HepG2 (cell line): ENCODE results near the gene MST1R. TPM values are rescaled to one million over a fixed set of nuclear protein-coding genes. Genes with fewer than 3 reads are reported as not detected.

Source experiments
- ATAC-seq: fragments of 200-7000 bp; cut with Tn5 transposase; 3 replicates; pipeline ENCODE4 v1.9.1; 2020; ENCODE audit warnings: mild to moderate bottlenecking, moderate library complexity
- BruUV-seq: library from RNA; stranded (reverse); fragments of 400-500 nt; replicated peaks from 2 replicates; lab custom pipeline; 2021; lab: Mats Ljungman, UMichigan
- CTCF ChIA-PET: fragments of 300-600 bp; formaldehyde crosslinking; extraction: SDS; loops from one replicate; lab custom pipeline; 2021; ENCODE audit warnings: low total read pairs, inconsistent platforms, low intra/inter-chr PET ratio; lab: Yijun Ruan, JAX
- POLR2A ChIA-PET: fragments of 350-600 bp; sonication (Branson Sonifier 250); formaldehyde crosslinking; loops from one replicate; lab custom pipeline; 2020; ENCODE audit warnings: antibody characterized with exemption, inconsistent platforms; lab: Yijun Ruan, JAX
- DNase-seq: peaks from one replicate; pipeline ENCODE4 v3.0.0-alpha.2; 2015; ENCODE audit warnings: low spot score
- FAIRE-seq: peaks from 3 replicates; lab custom pipeline; 2011; peaks lifted over from hg19 to GRCh38; lab: Jason Lieb, UNC
- H2AFZ ChIP-seq: one replicate; pipeline ENCODE4 v1.6.1; 2011; ENCODE audit warnings: low read length, inconsistent platforms
- H3K27ac ChIP-seq: fragments of 300-600 bp; 3 replicates; pipeline ENCODE4 v1.8.0; 2011; ENCODE audit warnings: mixed run types, mild to moderate bottlenecking, mixed read lengths, low read length, inconsistent platforms; ENCODE audit not compliant: insufficient read depth; ENCODE audit errors: extremely low read length
- H3K27me3 ChIP-seq, 2 experiments: fragments of 200-600 bp in 1 of 2; 2 replicates in 1 of 2; 3 replicates in 1 of 2; pipeline versions ENCODE4 v1.6.0 to v1.8.0; 2011; ENCODE audit warnings: low read length in 2 of 2, mild to moderate bottlenecking in 2 of 2, moderate library complexity in 2 of 2, inconsistent platforms in 1 of 2; ENCODE audit not compliant: insufficient read depth in 2 of 2, control insufficient read depth in 1 of 2
- H3K36me3 ChIP-seq, 2 experiments: fragments of 200-600 bp in 1 of 2; replicated peaks in 1 of 2; 2 replicates in 1 of 2; 3 replicates in 1 of 2; pipeline versions ENCODE4 v1.5.1 to v1.8.0; 2011; ENCODE audit warnings: low read length in 2 of 2, inconsistent platforms in 1 of 2; ENCODE audit not compliant: insufficient read depth in 2 of 2, control insufficient read depth in 1 of 2
- H3K4me1 ChIP-seq: 2 replicates; pipeline ENCODE4 v1.5.1; 2012; ENCODE audit warnings: low read length, inconsistent platforms; ENCODE audit not compliant: insufficient read depth
- H3K4me2 ChIP-seq: 2 replicates; pipeline ENCODE4 v1.6.0; 2011; ENCODE audit warnings: low read depth, low read length, inconsistent platforms
- H3K4me3 ChIP-seq, 3 experiments: fragments of 200-600 bp in 1 of 3; sonication (generic), shearing (Covaris generic) in 1 of 3; replicated peaks in 1 of 3; 2 replicates each; pipeline ENCODE4 v1.5.1; 2011 to 2016; ENCODE audit warnings: low read length in 3 of 3, inconsistent platforms in 2 of 3, low read depth in 2 of 3, mild to moderate bottlenecking in 2 of 3, control low read depth in 1 of 3, mixed read lengths in 1 of 3; ENCODE audit not compliant: insufficient read depth in 1 of 3
- H3K79me2 ChIP-seq: one replicate; pipeline ENCODE4 v1.6.1; 2011; ENCODE audit warnings: low read length, inconsistent platforms; ENCODE audit not compliant: insufficient read depth
- H3K9ac ChIP-seq: 2 replicates; pipeline ENCODE4 v1.6.0; 2011; ENCODE audit warnings: mild to moderate bottlenecking, low read depth, low read length, inconsistent platforms; ENCODE audit not compliant: insufficient read depth
- H3K9me3 ChIP-seq: 2 replicates; pipeline ENCODE4 v1.5.1; 2012; ENCODE audit warnings: mild to moderate bottlenecking, low read length
- H4K20me1 ChIP-seq: 2 replicates; pipeline ENCODE4 v1.6.0; 2011; ENCODE audit warnings: inconsistent platforms, mild to moderate bottlenecking, low read length, moderate library complexity; ENCODE audit not compliant: insufficient read depth
- AKAP8 ChIP-seq: sonication (generic); formaldehyde crosslinking; IDR thresholded peaks from 2 replicates; pipeline ENCODE4 v1.5.1; 2020; ENCODE audit warnings: mild to moderate bottlenecking, missing genetic modification reagents
- DR1 ChIP-seq: sonication (generic); formaldehyde crosslinking; IDR thresholded peaks from 2 replicates; pipeline ENCODE4 v1.8.0; 2021; ENCODE audit warnings: mild to moderate bottlenecking, missing genetic modification reagents, inconsistent platforms
- MED13 ChIP-seq: sonication (generic); formaldehyde crosslinking; IDR thresholded peaks from 2 replicates; pipeline ENCODE4 v1.5.0; 2020; ENCODE audit warnings: missing genetic modification reagents
- NR2F1 ChIP-seq, 2 experiments: fragments of 450-650 bp in 1 of 2; formaldehyde crosslinking in 1 of 2; IDR thresholded peaks; 2 replicates each; pipeline versions ENCODE4 v1.5.0 to v1.6.1; 2016 to 2020; ENCODE audit warnings: mild to moderate bottlenecking in 1 of 2, missing compliant biosample characterization in 1 of 2, missing genetic modification reagents in 1 of 2, moderate library complexity in 1 of 2
- ONECUT2 ChIP-seq: sonication (generic); formaldehyde crosslinking; IDR thresholded peaks from 2 replicates; pipeline ENCODE4 v1.4.0; 2020; ENCODE audit warnings: missing genetic modification reagents
- PRPF4 ChIP-seq: fragments of 200-400 bp; formaldehyde crosslinking; IDR thresholded peaks from 2 replicates; pipeline ENCODE4 v1.6.1; 2016; ENCODE audit warnings: low read length, low read depth; ENCODE audit not compliant: poor library complexity, severe bottlenecking
- REPIN1 ChIP-seq: sonication (generic); formaldehyde crosslinking; IDR thresholded peaks from 2 replicates; pipeline ENCODE4 v1.8.0; 2022; ENCODE audit warnings: missing genetic modification reagents, low read depth, mild to moderate bottlenecking, borderline replicate concordance
- SETDB1 ChIP-seq: sonication (generic); formaldehyde crosslinking; IDR thresholded peaks from 2 replicates; pipeline ENCODE4 v1.5.1; 2020; ENCODE audit warnings: missing genetic modification reagents, mild to moderate bottlenecking, borderline replicate concordance
- TGIF2 ChIP-seq: IDR thresholded peaks from 2 replicates; pipeline ENCODE4 v1.6.1; 2016; ENCODE audit warnings: control low read depth, missing compliant biosample characterization
- ZBTB38 ChIP-seq: sonication (generic); formaldehyde crosslinking; IDR thresholded peaks from 2 replicates; pipeline ENCODE4 v1.5.1; 2020; ENCODE audit warnings: mild to moderate bottlenecking, missing genetic modification reagents
- ZBTB8A ChIP-seq: sonication (generic); formaldehyde crosslinking; IDR thresholded peaks from 2 replicates; pipeline ENCODE4 v1.4.0; 2020; ENCODE audit warnings: mild to moderate bottlenecking, low read depth, missing genetic modification reagents, borderline replicate concordance
- ZMYM4 ChIP-seq: sonication (generic); formaldehyde crosslinking; IDR thresholded peaks from 2 replicates; pipeline ENCODE4 v1.8.1; 2023; ENCODE audit warnings: mild to moderate bottlenecking, missing genetic modification reagents
- ZNF160 ChIP-seq: sonication (generic); formaldehyde crosslinking; IDR thresholded peaks from 2 replicates; pipeline ENCODE4 v1.8.0; 2022; ENCODE audit warnings: mild to moderate bottlenecking, inconsistent platforms, missing genetic modification reagents
- ZNF543 ChIP-seq: sonication (generic); formaldehyde crosslinking; IDR thresholded peaks from 2 replicates; pipeline ENCODE4 v1.4.0; 2020; ENCODE audit warnings: mild to moderate bottlenecking, missing genetic modification reagents
- ZNF607 ChIP-seq: sonication (generic); formaldehyde crosslinking; IDR thresholded peaks from 2 replicates; pipeline ENCODE4 v1.5.1; 2020; ENCODE audit warnings: missing genetic modification reagents, mild to moderate bottlenecking, borderline replicate concordance
- ZNF660 ChIP-seq: sonication (generic); formaldehyde crosslinking; IDR thresholded peaks from 2 replicates; pipeline ENCODE4 v1.5.1; 2020; ENCODE audit warnings: mild to moderate bottlenecking, low read depth, missing genetic modification reagents, borderline replicate concordance
- ZNF749 ChIP-seq: sonication (generic); formaldehyde crosslinking; IDR thresholded peaks from 2 replicates; pipeline ENCODE4 v1.8.0; 2022; ENCODE audit warnings: mild to moderate bottlenecking, missing genetic modification reagents, moderate library complexity, borderline replicate concordance
- ZNF792 ChIP-seq: IDR thresholded peaks from 2 replicates; pipeline ENCODE4 v1.6.1; 2016
- ZNF841 ChIP-seq: sonication (generic); formaldehyde crosslinking; IDR thresholded peaks from 2 replicates; pipeline ENCODE4 v1.8.1; 2023; ENCODE audit warnings: missing genetic modification reagents, borderline replicate concordance
- WGBS: methylation state at CpG from one replicate; pipeline ENCODE4 v1.1.6; 2017; ENCODE audit warnings: low lambda C conversion rate; 5-methylcytosine and 5-hydroxymethylcytosine counted together
- in situ Hi-C: cut with HindIII; loops from 2 replicates; pipeline ENCODE4 v1.10.0; 2017; ENCODE audit warnings: low pct_unique_long_range_greater_than_20kb; ENCODE audit not compliant: extremely low pct_ligation_motif_present
- intact Hi-C: fragments of 100-400 bp; cut with micrococcal nuclease; formaldehyde crosslinking; loops from one replicate; pipeline ENCODE4 v1.10.0; 2022; ENCODE audit not compliant: unreplicated experiment
- polyA plus RNA-seq, 8 experiments: library from polyadenylated mRNA; depleted of rRNA in 3 of 8; stranded (reverse) in 7 of 8; unstranded in 1 of 8; fragments of >200 nt; fragmentation: Illumina TruSeq in 4 of 8; extraction: Trizol in 4 of 8; gene quantifications; 2 replicates each; pipeline versions ENCODE4 v1.2.1 to v1.2.3, GENCODE V29; 2011 to 2016; ENCODE audit warnings: low read depth in 4 of 8, missing spikeins in 1 of 8, mixed read lengths in 1 of 8; ENCODE audit not compliant: insufficient read depth in 1 of 8
- total RNA-seq, 5 experiments: library from RNA; depleted of rRNA; stranded (reverse); fragments of >200 nt; fragmentation: Illumina TruSeq; extraction: Trizol; gene quantifications; 2 replicates each; pipeline ENCODE4 v1.2.3, GENCODE V29; 2016; ENCODE audit warnings: low read depth in 1 of 5
- TF ChIP-seq, protein P1 (sequence below): sonication (generic); formaldehyde crosslinking; IDR thresholded peaks from 2 replicates; pipeline ENCODE4 v1.5.0; 2020; ENCODE audit warnings: mild to moderate bottlenecking, missing genetic modification reagents
- TF ChIP-seq, protein P2 (sequence below): IDR thresholded peaks from 2 replicates; pipeline ENCODE4 v1.6.1; 2016; ENCODE audit warnings: missing compliant biosample characterization, missing genetic modification reagents, borderline replicate concordance

MST1R gene
- total and polyA plus RNA-seq, 2 of the 13 experiments (the other 11 are each of a cell fraction or from before 2014, with no cell fraction given), result 0.11 to 0.77 TPM

DNA sequence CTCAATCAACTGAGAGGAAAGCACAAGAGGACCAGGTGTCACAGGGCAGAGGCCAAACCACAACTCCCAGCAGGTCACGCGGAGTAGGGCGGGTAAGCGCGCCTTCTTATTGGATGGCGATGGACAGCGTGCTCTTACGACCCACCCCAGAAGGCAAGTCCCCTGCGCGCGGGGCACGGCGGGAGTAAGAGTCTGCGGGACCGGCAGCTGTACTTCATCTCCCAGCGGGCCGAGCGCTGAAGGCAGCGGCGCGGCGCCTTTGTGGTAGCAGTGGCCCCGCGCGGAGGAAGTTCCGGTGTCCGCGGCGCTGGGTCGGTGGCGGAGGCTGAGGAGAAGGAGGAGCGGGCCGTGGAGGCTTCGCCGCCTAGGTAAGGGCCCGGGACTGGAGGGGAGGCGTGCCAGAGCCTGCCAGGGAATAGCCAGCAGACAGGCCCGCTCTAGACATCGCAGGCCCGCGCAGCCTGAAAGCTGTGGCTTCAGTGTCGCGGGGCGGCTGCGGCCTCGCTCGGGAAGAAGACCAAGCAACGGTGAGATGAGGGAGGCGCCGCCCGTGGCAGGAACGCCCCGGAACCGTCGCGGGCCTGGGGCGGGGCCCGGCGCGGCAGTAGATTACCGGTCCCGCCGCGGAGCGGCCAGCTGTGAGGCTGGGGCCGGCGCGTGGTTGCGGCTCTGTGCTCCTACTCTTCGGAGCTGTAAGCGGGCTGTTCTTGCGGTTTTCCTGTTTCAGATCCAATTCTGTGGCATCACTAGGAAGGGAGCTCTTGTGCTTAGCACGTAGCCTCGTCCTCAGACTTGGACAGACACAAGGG, 36.4 kb upstream of the MST1R start, which contains the start of gene RBM6:
Gene RBM6 (plus strand): TSS at position 293 of the 809 bp plus-strand sequence. CDS start 22,492 bp downstream, outside the sequence.
- H3K9ac ChIP-seq, result peak within 1 kb of the TSS; percentile 90
- H3K9me3 ChIP-seq, result no peaks in the 10 kb centered on the region
- POLR2A ChIA-PET, result interaction anchor here (0.5 to 3.7 kb wide), 13 partner anchors 9 to 1559 kb away, joined by 3 to 93 read pairs (median 3); partner anchors contain the start of genes MON1A, QRICH1 and RBM5
- ATAC-seq (peak; percentile 97), FAIRE-seq (peak; percentile 92), DNase-seq (peak; percentile 97)
- in situ Hi-C loops, result no loop called here
- peak within 1 kb of the TSS; percentile 92 for H3K4me2 ChIP-seq
- H3K27ac ChIP-seq, result peak within 1 kb of the TSS; percentile 95
- peaks cover 17% of the 10 kb centered on the region for H4K20me1 ChIP-seq
- intact Hi-C loops, result loop anchor here (1.0 kb wide), 1 partner anchor 10 kb away; no protein-coding TSS in a partner anchor
- TSS peak; percentile 81 for BruUV-seq
- H2AFZ ChIP-seq, result peak within 1 kb of the TSS; percentile 42
- peak within 1 kb of the TSS; percentile 84 to 94 (median 93) for H3K4me3 ChIP-seq
- H3K79me2 ChIP-seq, result peaks cover 42% of the 10 kb centered on the region
- peaks cover 35% of the 10 kb centered on the region for H3K4me1 ChIP-seq
- H3K27me3 ChIP-seq, result peaks cover 0 to 2% of the 10 kb centered on the region in 2 experiments; a peak in 2 of 5 replicates
- WGBS, result 0% methylated on average over 16 of the region's 74 CpGs
- no peaks in the 10 kb centered on the region for H3K36me3 ChIP-seq
- CTCF ChIA-PET, result interaction anchor here (1.3 kb wide), 1 partner anchor 10 kb away, joined by 3 read pairs; the partner anchor contains the start of gene MON1A
- TF ChIP-seq ONECUT2 (CRISPR knock-in tag) (no peak), ZNF660 (no peak), MED13 (CRISPR knock-in tag) (peak; percentile 76; the same call in 1 of the 2 replicates), ZBTB8A (CRISPR knock-in tag) (no peak), SETDB1 (no peak), ZNF160 (CRISPR knock-in tag) (peak; percentile 67; the same call in 1 of the 2 replicates), AKAP8 (CRISPR knock-in tag) (no peak), DR1 (CRISPR knock-in tag) (peak; percentile 85), ZNF607 (CRISPR knock-in tag) (peak; percentile 84; the same call in 1 of the 2 replicates), REPIN1 (CRISPR knock-in tag) (peak; percentile 78; the same call in 1 of the 2 replicates), TGIF2 (CRISPR knock-in tag) (peak; percentile 37; the same call in 1 of the 2 replicates), ZNF841 (CRISPR knock-in tag) (no peak), NR2F1 (CRISPR knock-in tag; IDR thresholded peaks at IDR 0.05) (no peak; a peak in 2 of 4 replicates), ZNF749 (CRISPR knock-in tag) (no peak; the same call in 1 of the 2 replicates), ZNF543 (CRISPR knock-in tag) (no peak), ZBTB38 (CRISPR knock-in tag) (peak; percentile 85), ZNF792 (CRISPR knock-in tag) (peak; percentile 78), ZMYM4 (peak; percentile 84), PRPF4 (no peak)
- TF ChIP-seq, protein P1, sequence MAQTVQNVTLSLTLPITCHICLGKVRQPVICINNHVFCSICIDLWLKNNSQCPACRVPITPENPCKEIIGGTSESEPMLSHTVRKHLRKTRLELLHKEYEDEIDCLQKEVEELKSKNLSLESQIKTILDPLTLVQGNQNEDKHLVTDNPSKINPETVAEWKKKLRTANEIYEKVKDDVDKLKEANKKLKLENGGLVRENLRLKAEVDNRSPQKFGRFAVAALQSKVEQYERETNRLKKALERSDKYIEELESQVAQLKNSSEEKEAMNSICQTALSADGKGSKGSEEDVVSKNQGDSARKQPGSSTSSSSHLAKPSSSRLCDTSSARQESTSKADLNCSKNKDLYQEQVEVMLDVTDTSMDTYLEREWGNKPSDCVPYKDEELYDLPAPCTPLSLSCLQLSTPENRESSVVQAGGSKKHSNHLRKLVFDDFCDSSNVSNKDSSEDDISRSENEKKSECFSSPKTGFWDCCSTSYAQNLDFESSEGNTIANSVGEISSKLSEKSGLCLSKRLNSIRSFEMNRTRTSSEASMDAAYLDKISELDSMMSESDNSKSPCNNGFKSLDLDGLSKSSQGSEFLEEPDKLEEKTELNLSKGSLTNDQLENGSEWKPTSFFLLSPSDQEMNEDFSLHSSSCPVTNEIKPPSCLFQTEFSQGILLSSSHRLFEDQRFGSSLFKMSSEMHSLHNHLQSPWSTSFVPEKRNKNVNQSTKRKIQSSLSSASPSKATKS (CRISPR knock-in tag), result no peak
- TF ChIP-seq, protein P2, sequence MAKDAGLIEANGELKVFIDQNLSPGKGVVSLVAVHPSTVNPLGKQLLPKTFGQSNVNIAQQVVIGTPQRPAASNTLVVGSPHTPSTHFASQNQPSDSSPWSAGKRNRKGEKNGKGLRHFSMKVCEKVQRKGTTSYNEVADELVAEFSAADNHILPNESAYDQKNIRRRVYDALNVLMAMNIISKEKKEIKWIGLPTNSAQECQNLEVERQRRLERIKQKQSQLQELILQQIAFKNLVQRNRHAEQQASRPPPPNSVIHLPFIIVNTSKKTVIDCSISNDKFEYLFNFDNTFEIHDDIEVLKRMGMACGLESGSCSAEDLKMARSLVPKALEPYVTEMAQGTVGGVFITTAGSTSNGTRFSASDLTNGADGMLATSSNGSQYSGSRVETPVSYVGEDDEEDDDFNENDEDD (CRISPR knock-in tag), result peak; percentile 51; the same call in 1 of the 2 replicates
